Aortic smooth muscle cell (primary cell): ENCODE data around the gene TMEM42. TPM values are rescaled to one million over a fixed set of nuclear protein-coding genes. Genes with fewer than 3 reads are reported as not detected.

ENCODE experiments used
- total RNA-seq: library from RNA; depleted of rRNA; stranded (reverse); fragments of >200 nt; gene quantifications from 2 replicates; pipeline ENCODE4 v1.2.3, GENCODE V29; 2014

TMEM42 gene
- 20.5 and 22.3 TPM in 2 replicates for total RNA-seq

DNA sequence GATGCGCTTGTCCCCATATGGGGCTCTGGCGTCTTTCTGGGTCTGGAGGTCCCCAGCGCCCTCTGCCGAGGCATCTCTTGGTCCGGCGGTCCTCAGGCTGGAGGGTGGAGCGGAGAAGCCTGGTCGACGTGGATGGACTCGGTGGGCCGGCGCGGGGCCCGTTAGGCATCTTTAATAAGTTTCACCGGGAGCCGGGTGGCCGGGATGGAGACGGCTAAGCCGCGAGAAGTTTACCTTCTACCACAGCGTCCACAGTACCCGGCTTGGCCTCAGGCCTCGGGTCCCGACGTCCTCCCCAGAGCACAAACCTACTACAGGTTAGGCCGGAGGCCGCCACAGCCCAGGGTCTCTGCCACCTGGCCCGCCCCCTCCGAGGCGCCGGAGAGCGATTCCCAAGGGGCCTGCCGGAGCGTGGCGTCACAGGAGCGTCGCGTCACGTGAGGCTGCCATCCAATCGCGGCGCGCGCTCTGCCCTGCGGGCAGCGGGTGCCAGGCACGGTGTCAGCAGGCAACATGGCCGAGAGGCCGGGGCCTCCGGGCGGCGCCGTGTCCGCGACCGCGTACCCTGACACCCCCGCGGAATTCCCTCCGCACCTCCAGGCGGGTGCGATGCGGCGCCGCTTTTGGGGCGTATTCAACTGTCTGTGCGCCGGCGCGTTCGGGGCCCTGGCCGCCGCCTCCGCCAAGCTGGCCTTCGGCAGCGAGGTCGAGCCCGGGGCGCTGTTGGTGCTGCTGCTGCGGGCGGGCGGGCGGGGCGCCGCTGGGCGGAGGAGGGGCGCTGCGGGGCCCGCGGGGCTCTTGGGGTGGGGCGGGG lies at the start of gene TMEM42:
TSS of gene TMEM42 (plus strand) at position 501 of the 814 bp plus-strand sequence. CDS start at position 514, 13 bp downstream.

DNA sequence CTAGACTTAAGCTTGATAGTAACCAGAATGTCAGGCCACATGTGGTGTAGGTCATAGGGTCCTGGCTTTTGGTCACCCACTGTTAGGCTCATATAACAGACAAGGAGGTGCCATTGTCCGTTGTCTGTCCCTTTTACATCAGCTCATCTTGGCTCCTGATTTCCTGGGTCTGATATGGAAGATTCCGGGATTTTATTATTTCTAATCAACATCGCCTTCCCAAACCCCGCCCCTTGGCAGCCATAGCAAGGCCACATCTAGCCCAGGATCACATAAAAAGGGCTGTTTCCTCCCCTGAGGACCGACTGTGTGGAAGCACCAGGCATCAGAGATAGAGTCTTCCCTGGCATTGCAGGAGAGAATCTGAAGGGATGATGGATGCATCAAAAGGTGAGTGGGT lies 12.6 kb downstream of the TMEM42 start, which contains the start of gene TGM4:
TSS of gene TGM4 (plus strand) at position 301 of the 400 bp plus-strand sequence. CDS start at position 372, 71 bp downstream.

Other genes starting within 250 kb of the TMEM42 start
- 15.1 and 17.0 TPM in 2 replicates for gene ZNF197, start 236.9 kb upstream of the TMEM42 start, total RNA-seq
- gene ZNF35, start 213.2 kb upstream of the TMEM42 start, total RNA-seq: 10.4 and 10.7 TPM in 2 replicates
- 5.2 and 5.9 TPM in 2 replicates for gene ZNF502, start 149.3 kb upstream of the TMEM42 start, total RNA-seq
- gene ZNF501, start 132.3 kb upstream of the TMEM42 start, total RNA-seq: 6.1 and 7.3 TPM in 2 replicates
- gene KIAA1143, start 100.3 kb upstream of the TMEM42 start, total RNA-seq: 19.7 and 21.8 TPM in 2 replicates
- 6.5 and 11.0 TPM in 2 replicates for gene KIF15, start 100.1 kb upstream of the TMEM42 start, total RNA-seq
- gene TGM4, start 12.7 kb downstream of the TMEM42 start, total RNA-seq: 0.13 TPM in 1 of 2 replicates, not detected in the other
- gene ZDHHC3, start 114.3 kb downstream of the TMEM42 start, total RNA-seq: 46.4 and 59.3 TPM in 2 replicates
- gene EXOSC7, start 114.3 kb downstream of the TMEM42 start, total RNA-seq: 51.1 and 51.3 TPM in 2 replicates
- gene CLEC3B, start 164.4 kb downstream of the TMEM42 start, total RNA-seq: 28.8 TPM in 2 replicates